Measurements from ENCODE around the gene DNTTIP2.
A peak's percentile ranks its signal among the peaks of the same experiment; 100 is the strongest.
"Not testable (repeated sequence)": the region's sequence is repeated elsewhere in the genome, so short reads cannot be mapped to it uniquely, and the experiment has no call there.

The DNTTIP2 gene

GRCh38 chr1:93840956-93841482, 38.0 kb downstream of the DNTTIP2 start:
- no peak for DNase-seq

GRCh38 chr1:93839753-93840152, 39.3 kb downstream of the DNTTIP2 start:
- no peak for DNase-seq

- DNase-seq: no peak
Measured at GRCh38 chr1:93839307-93839706, 39.7 kb downstream of the DNTTIP2 start.

- no peak for DNase-seq
Measured at GRCh38 chr1:93837961-93838360, 41.0 kb downstream of the DNTTIP2 start.

GRCh38 chr1:93833293-93833692, 45.7 kb downstream of the DNTTIP2 start:
- DNase-seq: not testable (repeated sequence)

- no peak for DNase-seq
Measured at GRCh38 chr1:93829061-93829460, 49.9 kb downstream of the DNTTIP2 start.

- no peak for DNase-seq
Measured at GRCh38 chr1:93828367-93828755, 50.6 kb downstream of the DNTTIP2 start.

GRCh38 chr1:93827633-93828366, 51.2 kb downstream of the DNTTIP2 start:
- no peak for DNase-seq

- no peak for DNase-seq
Measured at GRCh38 chr1:93827128-93827527, 51.9 kb downstream of the DNTTIP2 start.

- no peak for DNase-seq
Measured at GRCh38 chr1:93824834-93825233, 54.2 kb downstream of the DNTTIP2 start.

- no peak for DNase-seq
Measured at GRCh38 chr1:93822730-93823425, 56.1 kb downstream of the DNTTIP2 start.

- no peak for DNase-seq
Measured at GRCh38 chr1:93821423-93822144, 57.4 kb downstream of the DNTTIP2 start.

- DNase-seq: no peak
Measured at GRCh38 chr1:93820554-93821422, 58.2 kb downstream of the DNTTIP2 start.

- no peak for DNase-seq
Measured at GRCh38 chr1:93818570-93818959, 60.4 kb downstream of the DNTTIP2 start.

- DNase-seq: peak; percentile 59
Measured at GRCh38 chr1:93817819-93818569, 61.0 kb downstream of the DNTTIP2 start.

GRCh38 chr1:93816970-93817678, 61.9 kb downstream of the DNTTIP2 start:
- DNase-seq: no peak

Measured in CD4-positive, alpha-beta T cell treated with Interleukin-17A for 4 hours (primary cell).